Measurements from ENCODE around the gene PRR5L. TPM values are rescaled to one million over a fixed set of nuclear protein-coding genes. Genes with fewer than 3 reads are reported as not detected.

The PRR5L gene
- total and polyA plus RNA-seq, 5 donors from 2014 or later = 0.76 to 15.1 (median 1.1) TPM; not detected in 1

DNA sequence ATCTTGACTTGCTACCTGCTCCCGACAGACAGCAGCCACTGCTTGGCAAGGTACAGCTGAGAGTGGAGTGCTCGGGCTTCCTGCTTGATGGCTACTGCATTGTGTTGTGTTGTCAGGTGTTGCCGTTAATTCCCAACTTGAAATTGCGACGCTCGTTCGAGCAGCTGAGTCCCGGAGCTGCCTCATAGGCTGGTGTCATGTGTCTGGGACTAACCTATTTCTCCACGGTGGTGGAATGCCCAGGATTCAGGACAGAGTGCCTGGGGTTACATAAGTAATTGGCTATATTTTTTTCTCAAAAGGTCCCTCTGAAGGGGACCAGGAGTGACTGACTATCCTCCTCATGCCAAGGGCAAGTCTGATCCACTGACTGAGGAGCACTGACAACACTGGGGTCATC is 25.4 kb upstream of the PRR5L start:
- Mint-ChIP-seq H3K4me1 (peaks cover 0 to 3% (median 0%) of the 10 kb centered on the region in 4 donors), H3K27me3 (no peaks in the 10 kb centered on the region), H3K4me3 (no peak overlapping the region), H3K36me3 (peaks cover 39% of the 10 kb centered on the region), H3K27ac (peak overlapping the region in 1 of 3 donors; percentile 32), H3K9me3 (peaks cover 0 to 7% (median 0%) of the 10 kb centered on the region in 7 donors)
- Histone ChIP-seq H3K27me3 (ENCODE audit: control insufficient read depth, insufficient read depth, low read length) (no peaks in the 10 kb centered on the region), H3K9me3 (ENCODE audit: control insufficient read depth in 2 of 2, low read length in 2 of 2) (peaks cover 0 to 2% of the 10 kb centered on the region in 2 experiments), H3K27ac (ENCODE audit: insufficient read depth, low read length, poor library complexity, severe bottlenecking) (no peak overlapping the region), H3K36me3 (ENCODE audit: control insufficient read depth, insufficient read depth, low read length) (peaks cover 40% of the 10 kb centered on the region), H3K4me3 (ENCODE audit: low read depth, low read length) (no peak overlapping the region), H3K4me1 (ENCODE audit: control insufficient read depth, insufficient read depth, low read length, poor library complexity, severe bottlenecking) (no peaks in the 10 kb centered on the region)
- DNase-seq = no peak
- no peak for ATAC-seq (ENCODE audit: low read depth in 2 of 2)

DNA sequence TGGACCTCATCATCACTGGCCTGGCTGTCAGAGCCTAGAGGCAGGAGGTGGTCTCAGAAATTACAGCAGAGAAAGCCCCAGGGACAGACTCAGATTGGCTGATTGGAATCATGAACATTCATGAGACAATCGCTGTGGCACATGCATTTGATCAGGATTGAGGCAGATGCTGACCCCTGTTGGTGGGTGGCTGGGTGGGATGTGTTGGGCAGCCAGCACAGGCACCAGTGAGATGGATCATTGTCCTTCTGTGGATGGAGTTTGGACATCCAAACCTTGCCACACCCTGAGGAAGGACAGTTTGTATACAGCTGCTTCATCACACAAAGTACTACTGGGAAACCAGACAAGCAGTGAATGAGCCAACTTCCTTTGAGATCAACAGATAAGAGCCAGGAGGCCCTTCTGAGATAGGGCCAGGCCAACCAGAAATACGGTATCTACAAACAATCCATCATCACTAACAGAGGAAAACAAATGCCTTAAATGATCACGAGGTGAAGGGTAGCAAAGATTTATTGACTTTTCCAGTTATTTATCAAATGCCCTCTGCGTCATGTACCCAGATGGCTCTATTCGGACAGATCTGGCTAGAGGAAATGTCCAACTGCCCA is 24.2 kb upstream of the PRR5L start:
- H3K36me3 Mint-ChIP-seq = peaks cover 47% of the 10 kb centered on the region
- Histone ChIP-seq H3K27ac (ENCODE audit: insufficient read depth, low read length, poor library complexity, severe bottlenecking) (no peak overlapping the region), H3K9me3 (ENCODE audit: control insufficient read depth in 2 of 2, low read length in 2 of 2) (peaks cover 0 to 2% of the 10 kb centered on the region in 2 experiments), H3K4me1 (ENCODE audit: control insufficient read depth, insufficient read depth, low read length, poor library complexity, severe bottlenecking) (no peaks in the 10 kb centered on the region), H3K4me3 (ENCODE audit: low read depth, low read length) (no peak overlapping the region), H3K27me3 (ENCODE audit: control insufficient read depth, insufficient read depth, low read length) (no peaks in the 10 kb centered on the region), H3K36me3 (ENCODE audit: control insufficient read depth, insufficient read depth, low read length) (peaks cover 51% of the 10 kb centered on the region)
- no peaks in the 10 kb centered on the region for H3K4me1 Mint-ChIP-seq
- H3K4me3 Mint-ChIP-seq = no peak overlapping the region
- no peaks in the 10 kb centered on the region for H3K27me3 Mint-ChIP-seq
- no peak for DNase-seq
- no peak for ATAC-seq (ENCODE audit: low read depth in 2 of 2)
- peaks cover 0 to 7% (median 0%) of the 10 kb centered on the region in 7 donors for H3K9me3 Mint-ChIP-seq
- H3K27ac Mint-ChIP-seq = no peak overlapping the region

DNA sequence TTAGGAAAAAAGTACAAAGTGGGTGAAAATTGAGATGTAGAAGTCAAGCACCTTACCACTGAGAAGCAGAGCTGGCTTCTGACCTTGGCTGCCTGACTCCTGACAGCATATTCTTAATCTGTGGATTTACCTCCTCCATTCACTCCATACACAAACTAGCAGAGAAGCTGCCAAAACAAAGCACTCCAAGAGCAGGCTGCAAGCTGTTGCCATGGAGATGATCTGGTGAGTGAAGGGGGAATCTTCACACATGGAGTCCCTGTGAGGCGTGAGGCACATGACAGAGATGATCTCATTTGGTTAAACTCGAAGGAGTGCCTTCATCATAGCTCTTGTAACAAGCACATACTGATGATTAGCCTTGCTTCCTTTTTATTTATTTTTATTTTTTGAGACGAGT is 23.0 kb upstream of the PRR5L start:
- peaks cover 56% of the 10 kb centered on the region for H3K36me3 ChIP-seq (ENCODE audit: control insufficient read depth, insufficient read depth, low read length)
- peaks cover 55% of the 10 kb centered on the region for H3K36me3 Mint-ChIP-seq

DNA sequence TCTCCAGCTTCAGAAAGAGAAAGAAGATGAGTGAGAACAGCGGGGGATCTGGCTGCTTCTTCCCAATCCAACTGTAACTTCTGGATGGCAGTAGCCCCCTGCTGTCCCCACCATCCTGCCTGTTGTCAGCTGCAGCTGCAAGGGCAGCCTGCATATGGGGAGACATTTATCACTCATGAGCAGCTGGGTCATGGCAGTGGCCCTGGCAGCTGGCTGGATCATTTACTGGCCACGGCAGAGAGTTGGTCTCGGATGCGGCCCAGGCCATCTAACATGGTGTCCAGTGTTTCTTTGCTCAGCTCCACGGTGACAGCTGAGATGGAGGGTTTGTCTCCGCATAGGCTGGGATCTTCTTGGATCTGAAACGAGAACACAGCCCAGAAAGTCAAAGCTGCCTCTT is 21.7 kb upstream of the PRR5L start:
- no peaks in the 10 kb centered on the region for H3K4me1 Mint-ChIP-seq
- H3K27ac ChIP-seq (ENCODE audit: insufficient read depth, low read length, poor library complexity, severe bottlenecking) = no peak overlapping the region
- no peaks in the 10 kb centered on the region for H3K27me3 ChIP-seq (ENCODE audit: control insufficient read depth, insufficient read depth, low read length)
- H3K9me3 ChIP-seq (ENCODE audit: control insufficient read depth in 2 of 2, low read length in 2 of 2) = peaks cover 0 to 2% of the 10 kb centered on the region in 2 experiments
- H3K36me3 ChIP-seq (ENCODE audit: control insufficient read depth, insufficient read depth, low read length) = peaks cover 68% of the 10 kb centered on the region
- peaks cover 0 to 7% (median 0%) of the 10 kb centered on the region in 7 donors for H3K9me3 Mint-ChIP-seq
- no peaks in the 10 kb centered on the region for H3K27me3 Mint-ChIP-seq
- no peaks in the 10 kb centered on the region for H3K4me1 ChIP-seq (ENCODE audit: control insufficient read depth, insufficient read depth, low read length, poor library complexity, severe bottlenecking)
- H3K4me3 Mint-ChIP-seq = no peak overlapping the region
- ATAC-seq (ENCODE audit: low read depth in 2 of 2) (no peak), DNase-seq (no peak)
- peaks cover 57% of the 10 kb centered on the region for H3K36me3 Mint-ChIP-seq
- H3K4me3 ChIP-seq (ENCODE audit: low read depth, low read length) = no peak overlapping the region
- peak overlapping the region in 1 of 3 donors; percentile 26 for H3K27ac Mint-ChIP-seq

More for the DNA sequence above, 23.0 kb upstream of the PRR5L start:
- ATAC-seq (ENCODE audit: low read depth in 2 of 2) (no peak), DNase-seq (no peak)
- Histone ChIP-seq H3K27me3 (ENCODE audit: control insufficient read depth, insufficient read depth, low read length) (no peaks in the 10 kb centered on the region), H3K4me3 (ENCODE audit: low read depth, low read length) (no peak overlapping the region), H3K9me3 (ENCODE audit: control insufficient read depth in 2 of 2, low read length in 2 of 2) (peaks cover 0 to 2% of the 10 kb centered on the region in 2 experiments), H3K27ac (ENCODE audit: insufficient read depth, low read length, poor library complexity, severe bottlenecking) (no peak overlapping the region), H3K4me1 (ENCODE audit: control insufficient read depth, insufficient read depth, low read length, poor library complexity, severe bottlenecking) (no peaks in the 10 kb centered on the region)
- H3K27ac Mint-ChIP-seq = no peak overlapping the region
- H3K27me3 Mint-ChIP-seq = no peaks in the 10 kb centered on the region
- peaks cover 0 to 7% (median 0%) of the 10 kb centered on the region in 7 donors for H3K9me3 Mint-ChIP-seq
- no peak overlapping the region for H3K4me3 Mint-ChIP-seq
- no peaks in the 10 kb centered on the region for H3K4me1 Mint-ChIP-seq

DNA sequence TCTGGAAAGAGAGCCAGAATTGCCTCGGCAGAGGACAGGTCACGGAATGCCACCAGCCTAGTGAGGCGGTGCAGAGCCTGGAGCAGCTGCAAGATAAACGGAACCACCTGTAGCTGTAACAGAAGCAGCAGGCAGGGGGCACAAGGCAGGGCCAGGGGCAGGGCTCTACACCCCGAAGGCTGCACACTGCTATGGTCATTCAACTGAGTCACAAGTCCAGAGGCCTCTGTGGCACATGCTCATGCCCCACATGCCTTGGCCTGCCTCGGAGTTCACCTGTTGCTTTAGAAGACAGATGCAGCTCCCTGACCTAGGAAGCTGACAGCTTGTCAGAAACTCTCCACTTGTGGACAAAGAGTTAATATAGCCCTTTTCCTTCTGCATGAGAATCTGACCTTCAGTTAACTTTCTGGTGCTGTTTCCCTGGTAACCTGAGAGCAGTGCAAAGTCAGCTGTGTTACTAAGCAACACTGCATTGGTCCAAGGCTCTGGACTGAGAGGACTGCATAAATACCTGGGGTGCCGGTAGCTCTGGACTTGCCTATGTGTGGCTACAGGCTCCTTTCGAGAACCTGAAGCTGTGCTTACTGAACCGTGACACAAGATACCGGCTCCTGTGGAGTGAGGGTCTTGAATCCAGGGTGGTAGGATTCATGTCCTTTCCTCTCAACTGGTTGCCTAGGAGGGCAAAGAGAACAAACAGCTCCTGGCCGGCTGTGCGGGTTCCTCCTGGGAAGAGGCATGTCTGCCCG is 17.4 kb upstream of the PRR5L start:
- Histone ChIP-seq H3K4me3 (ENCODE audit: low read depth, low read length) (no peak overlapping the region), H3K36me3 (ENCODE audit: control insufficient read depth, insufficient read depth, low read length) (peaks cover 55% of the 10 kb centered on the region), H3K27me3 (ENCODE audit: control insufficient read depth, insufficient read depth, low read length) (no peaks in the 10 kb centered on the region), H3K9me3 (ENCODE audit: control insufficient read depth in 2 of 2, low read length in 2 of 2) (no peaks in the 10 kb centered on the region), H3K27ac (ENCODE audit: insufficient read depth, low read length, poor library complexity, severe bottlenecking) (no peak overlapping the region), H3K4me1 (ENCODE audit: control insufficient read depth, insufficient read depth, low read length, poor library complexity, severe bottlenecking) (no peaks in the 10 kb centered on the region)
- H3K27ac Mint-ChIP-seq = no peak overlapping the region
- H3K36me3 Mint-ChIP-seq = peaks cover 58% of the 10 kb centered on the region
- no peaks in the 10 kb centered on the region for H3K27me3 Mint-ChIP-seq
- peaks cover 0 to 12% (median 0%) of the 10 kb centered on the region in 7 donors for H3K9me3 Mint-ChIP-seq
- DNase-seq (no peak), ATAC-seq (ENCODE audit: low read depth in 2 of 2) (no peak)
- H3K4me1 Mint-ChIP-seq = peaks cover 15 to 21% (median 17%) of the 10 kb centered on the region in 4 donors
- no peak overlapping the region for H3K4me3 Mint-ChIP-seq

DNA sequence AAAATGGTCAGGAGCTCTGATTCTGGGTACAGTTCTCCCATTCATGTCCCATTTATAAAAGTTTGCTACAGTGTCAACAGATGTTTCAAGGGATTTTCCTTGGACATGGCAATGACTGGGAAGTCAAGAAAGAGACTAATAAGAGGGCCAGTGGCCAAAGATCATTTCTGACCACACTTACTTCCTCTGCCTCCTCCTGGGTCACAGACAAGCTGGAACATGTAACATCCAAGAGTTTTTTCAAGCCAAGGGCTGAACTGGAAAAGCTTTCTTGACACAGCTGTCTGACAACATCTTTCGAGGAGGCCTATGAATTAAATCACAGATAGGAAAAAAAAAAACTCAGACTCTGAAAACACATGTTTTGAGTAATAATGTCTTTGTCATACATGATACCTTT is 15.6 kb upstream of the PRR5L start:
- no peak overlapping the region for H3K27ac Mint-ChIP-seq
- Histone ChIP-seq H3K4me3 (ENCODE audit: low read depth, low read length) (no peak overlapping the region), H3K27me3 (ENCODE audit: control insufficient read depth, insufficient read depth, low read length) (no peaks in the 10 kb centered on the region), H3K9me3 (ENCODE audit: control insufficient read depth in 2 of 2, low read length in 2 of 2) (no peaks in the 10 kb centered on the region), H3K36me3 (ENCODE audit: control insufficient read depth, insufficient read depth, low read length) (peaks cover 42% of the 10 kb centered on the region), H3K4me1 (ENCODE audit: control insufficient read depth, insufficient read depth, low read length, poor library complexity, severe bottlenecking) (peaks cover 5% of the 10 kb centered on the region), H3K27ac (ENCODE audit: insufficient read depth, low read length, poor library complexity, severe bottlenecking) (no peak overlapping the region)
- H3K9me3 Mint-ChIP-seq = peaks cover 0 to 12% (median 0%) of the 10 kb centered on the region in 7 donors
- DNase-seq (no peak), ATAC-seq (ENCODE audit: low read depth in 2 of 2) (no peak)
- H3K4me1 Mint-ChIP-seq = peaks cover 24 to 35% (median 28%) of the 10 kb centered on the region in 4 donors
- H3K36me3 Mint-ChIP-seq = peaks cover 51% of the 10 kb centered on the region
- no peak overlapping the region for H3K4me3 Mint-ChIP-seq
- H3K27me3 Mint-ChIP-seq = no peaks in the 10 kb centered on the region

DNA sequence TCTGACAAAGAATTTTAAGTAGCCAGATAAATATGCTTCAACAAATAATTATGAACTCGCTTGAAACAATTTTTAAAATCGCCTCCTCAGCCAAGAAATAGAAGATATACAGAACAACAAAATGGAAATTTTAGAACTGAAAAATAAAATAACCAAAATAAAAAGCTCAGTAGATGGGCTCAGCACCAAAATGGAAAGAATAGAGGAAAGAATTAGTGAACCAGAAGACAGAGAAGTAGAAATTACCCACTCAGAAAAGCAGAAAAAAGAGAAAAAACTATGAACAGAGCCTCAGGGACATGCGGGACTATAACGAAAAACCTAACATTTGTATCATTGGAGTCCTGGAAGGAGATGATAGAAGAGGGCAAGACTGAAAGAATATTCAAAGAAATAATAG is 14.2 kb upstream of the PRR5L start:
- Histone ChIP-seq H3K4me3 (ENCODE audit: low read depth, low read length) (no peak overlapping the region), H3K27me3 (ENCODE audit: control insufficient read depth, insufficient read depth, low read length) (no peaks in the 10 kb centered on the region), H3K36me3 (ENCODE audit: control insufficient read depth, insufficient read depth, low read length) (peaks cover 30% of the 10 kb centered on the region), H3K4me1 (ENCODE audit: control insufficient read depth, insufficient read depth, low read length, poor library complexity, severe bottlenecking) (peaks cover 5% of the 10 kb centered on the region), H3K9me3 (ENCODE audit: control insufficient read depth in 2 of 2, low read length in 2 of 2) (no peaks in the 10 kb centered on the region), H3K27ac (ENCODE audit: insufficient read depth, low read length, poor library complexity, severe bottlenecking) (no peak overlapping the region)
- Mint-ChIP-seq H3K36me3 (peaks cover 44% of the 10 kb centered on the region), H3K4me3 (no peak overlapping the region), H3K27ac (no peak overlapping the region), H3K27me3 (no peaks in the 10 kb centered on the region), H3K4me1 (peaks cover 28 to 41% (median 35%) of the 10 kb centered on the region in 4 donors), H3K9me3 (peaks cover 0 to 12% (median 0%) of the 10 kb centered on the region in 7 donors)
- no peak for ATAC-seq (ENCODE audit: low read depth in 2 of 2)
- no peak for DNase-seq
